DOHH2 (cell line): ENCODE data around the gene GDF9.

Experiments
- H3F3A ChIP-seq: fragments of 200-600 bp; sonication (generic), shearing (Covaris generic); 2 replicates; pipeline ENCODE4 v1.6.0; 2016; ENCODE audit warnings: antibody characterized with exemption, mild to moderate bottlenecking; ENCODE audit not compliant: control insufficient read depth, insufficient read depth
- H3K27ac ChIP-seq: fragments of 200-600 bp; sonication (generic); 2 replicates; pipeline ENCODE4 v1.5.1; 2014; ENCODE audit warnings: low read depth, mild to moderate bottlenecking, low read length, moderate library complexity
- H3K27me3 ChIP-seq: fragments of 200-600 bp; sonication (generic); 2 replicates; pipeline ENCODE4 v1.6.1; 2014; ENCODE audit warnings: mild to moderate bottlenecking, low read length, mixed read lengths; ENCODE audit not compliant: control insufficient read depth
- H3K36me3 ChIP-seq: fragments of 200-600 bp; sonication (generic); 2 replicates; pipeline ENCODE4 v1.6.1; 2014; ENCODE audit warnings: mild to moderate bottlenecking, low read length, moderate library complexity, mixed read lengths; ENCODE audit not compliant: control insufficient read depth
- H3K4me1 ChIP-seq: fragments of 200-600 bp; sonication (generic); 2 replicates; pipeline ENCODE4 v1.6.1; 2014; ENCODE audit warnings: mild to moderate bottlenecking, low read length, mixed read lengths; ENCODE audit not compliant: control insufficient read depth
- H3K4me2 ChIP-seq: fragments of 200-600 bp; sonication (generic); 2 replicates; pipeline ENCODE4 v1.6.0; 2014; ENCODE audit warnings: mild to moderate bottlenecking, low read length, moderate library complexity
- H3K4me3 ChIP-seq: fragments of 200-600 bp; sonication (generic); 2 replicates; pipeline ENCODE4 v1.5.1; 2014; ENCODE audit warnings: mild to moderate bottlenecking, low read length, mixed read lengths
- H3K79me2 ChIP-seq: fragments of 200-600 bp; sonication (generic); 2 replicates; pipeline ENCODE4 v1.6.1; 2014; ENCODE audit warnings: mild to moderate bottlenecking, low read length, mixed read lengths; ENCODE audit not compliant: control insufficient read depth
- H3K9me2 ChIP-seq: fragments of 200-600 bp; sonication (generic); replicated peaks from 2 replicates; pipeline ENCODE4 v1.6.1; 2014; ENCODE audit warnings: mild to moderate bottlenecking, low read length, mixed read lengths; ENCODE audit not compliant: control insufficient read depth
- H3K9me3 ChIP-seq: fragments of 200-600 bp; sonication (generic); 2 replicates; pipeline ENCODE4 v1.6.1; 2014; ENCODE audit warnings: antibody characterized with exemption, low read length, mixed read lengths; ENCODE audit not compliant: control insufficient read depth, insufficient read depth
- H4K20me1 ChIP-seq: fragments of 200-600 bp; sonication (generic); 2 replicates; pipeline ENCODE4 v1.6.0; 2014; ENCODE audit warnings: low read depth, mild to moderate bottlenecking, antibody characterized with exemption, low read length, moderate library complexity; ENCODE audit not compliant: control insufficient read depth, insufficient read depth
- CTCF ChIP-seq: fragments of 200-600 bp; sonication (generic); IDR thresholded peaks from one replicate; pipeline ENCODE4 v1.5.1; 2014; ENCODE audit warnings: antibody characterized with exemption, mild to moderate bottlenecking, low read depth, low read length; ENCODE audit not compliant: poor library complexity, severe bottlenecking
- EZH2phosphoT487 ChIP-seq: fragments of 200-600 bp; sonication (generic); IDR thresholded peaks from 2 replicates; pipeline ENCODE4 v1.6.1; 2017; ENCODE audit warnings: borderline replicate concordance, mild to moderate bottlenecking, antibody characterized with exemption, low read length, moderate library complexity, mixed read lengths

GDF9 gene

GRCh38 chr5:132821350-132821749 is 44.9 kb downstream of the GDF9 start:
- Histone ChIP-seq H3K4me2 (no peak overlapping the region), H3F3A (no peaks in the 10 kb centered on the region), H4K20me1 (no peaks in the 10 kb centered on the region), H3K4me1 (peaks cover 3% of the 10 kb centered on the region; the same call in 1 of the 2 replicates), H3K36me3 (no peaks in the 10 kb centered on the region), H3K4me3 (no peak overlapping the region), H3K9me2 (no peaks in the 10 kb centered on the region), H3K79me2 (no peaks in the 10 kb centered on the region), H3K27me3 (peaks cover 38% of the 10 kb centered on the region), H3K27ac (no peak overlapping the region), H3K9me3 (no peaks in the 10 kb centered on the region)
- TF ChIP-seq CTCF (no peak), EZH2phosphoT487 (no peak)

GRCh38 chr5:132820162-132820754 is 46.0 kb downstream of the GDF9 start:
- Histone ChIP-seq H3K79me2 (no peaks in the 10 kb centered on the region), H3K36me3 (no peaks in the 10 kb centered on the region), H3K4me1 (peaks cover 3% of the 10 kb centered on the region; the same call in 1 of the 2 replicates), H3K9me3 (no peaks in the 10 kb centered on the region), H4K20me1 (no peaks in the 10 kb centered on the region), H3K27ac (no peak overlapping the region), H3K27me3 (peaks cover 27% of the 10 kb centered on the region), H3K9me2 (no peaks in the 10 kb centered on the region), H3F3A (peaks cover 5% of the 10 kb centered on the region; the same call in 1 of the 2 replicates), H3K4me3 (no peak overlapping the region), H3K4me2 (no peak overlapping the region)
- peak; percentile 91 for TF ChIP-seq CTCF
- TF ChIP-seq EZH2phosphoT487, result no peak

- Histone ChIP-seq H3K4me2 (no peak overlapping the region), H4K20me1 (no peaks in the 10 kb centered on the region), H3K79me2 (no peaks in the 10 kb centered on the region), H3K4me3 (no peak overlapping the region), H3K4me1 (peaks cover 3% of the 10 kb centered on the region; the same call in 1 of the 2 replicates), H3K36me3 (no peaks in the 10 kb centered on the region), H3K9me2 (no peaks in the 10 kb centered on the region), H3K27ac (no peak overlapping the region), H3F3A (peaks cover 5% of the 10 kb centered on the region; the same call in 1 of the 2 replicates), H3K9me3 (no peaks in the 10 kb centered on the region), H3K27me3 (peaks cover 19% of the 10 kb centered on the region)
- TF ChIP-seq EZH2phosphoT487 (no peak), CTCF (no peak)
Observed at GRCh38 chr5:132819468-132819867, 46.8 kb downstream of the GDF9 start.
